Heart left ventricle (tissue), 13 donors: Measurements from ENCODE around the gene PTGER3.

Experiments used
- POLR2A ChIP-seq, 2 donors: fragments of 450-650 bp; IDR thresholded peaks; one replicate each; pipeline ENCODE4 v1.6.1; 2017; ENCODE audit warnings: antibody characterized with exemption in 2 of 2, mild to moderate bottlenecking in 2 of 2, moderate library complexity in 2 of 2
- TF ChIP-seq, protein P1 (sequence below), 12 donors: fragments of 200-600 bp; sonication (generic) in 4 of 12; IDR thresholded peaks; one replicate each; pipeline versions ENCODE4 v1.5.0 to v1.8.0; 2018 to 2022; ENCODE audit warnings: antibody characterized with exemption in 12 of 12, mild to moderate bottlenecking in 5 of 12
- donor health status: ischemic (EF 13 %, LVEDD 7.1; RV severe dilation, severe dysfunction).
- donor health status: DM: no; HTN: yes; CAD: no.
- donor health status: DM: no; HTN: no; CAD: no.
- donor health status: ischemic (EF 25% LVEDD 6.9; RV normal size, moderate dysfunction).
- donor health status: ischemic (EF 25% LVEDD 5.7; RV mildly dilated, moderate dysfunction).
- donor health status: ischemic (EF 35%, LVEDD 5.7; RV mildly dilated, moderate dysfunction).
- donor health status: nonischemic (EF 11% LVEDD 7.7; RV severe dilation, severe dysfunction).
- donor health status: DM: yes; HTN: yes; CAD: no.
- donor health status: PGD.
- donor health status: ischemic (EF 29% LVEDD 5.4; RV normal size, mild dysfunction).
- donor health status: nonischemic (EF 23%, LVEDD 6.1; RV moderate dilation, normal function).

DNA sequence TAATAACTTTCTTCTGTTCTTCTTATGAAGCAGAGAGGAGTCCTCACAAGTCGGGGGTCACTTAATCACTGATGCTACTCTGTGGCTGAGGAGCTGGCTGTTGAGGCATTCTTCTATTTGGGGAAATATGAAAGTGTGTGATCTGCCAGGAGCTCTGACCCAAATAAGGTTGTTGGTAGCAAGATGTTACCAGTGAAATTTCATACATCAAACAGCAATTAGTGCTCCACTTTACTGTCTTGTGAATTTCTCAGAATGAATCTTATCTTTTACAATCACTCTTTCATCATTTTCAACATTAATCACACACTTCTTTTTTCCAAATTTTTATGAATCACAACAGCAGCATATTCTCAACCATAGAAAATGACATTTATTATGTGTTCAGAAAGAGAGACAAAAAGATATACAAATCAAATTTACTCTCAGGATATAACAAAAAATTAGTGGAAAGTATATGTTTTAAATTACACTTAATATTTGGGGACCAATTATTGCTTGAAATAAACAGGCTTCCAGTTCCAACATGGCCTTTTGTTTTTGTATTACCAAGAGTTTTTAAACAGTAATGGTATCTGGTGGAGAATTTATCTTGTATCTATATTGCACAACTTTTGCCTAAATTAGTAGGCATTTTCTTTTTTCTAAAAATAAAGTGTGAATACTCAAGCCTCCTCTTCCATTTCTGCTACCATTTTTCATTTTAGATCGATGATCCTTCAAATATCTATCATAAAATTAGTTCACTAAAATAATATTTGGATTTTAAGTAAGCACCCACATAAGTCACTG lies 9.6 kb downstream of the PTGER3 start:
- TF ChIP-seq, protein P1, sequence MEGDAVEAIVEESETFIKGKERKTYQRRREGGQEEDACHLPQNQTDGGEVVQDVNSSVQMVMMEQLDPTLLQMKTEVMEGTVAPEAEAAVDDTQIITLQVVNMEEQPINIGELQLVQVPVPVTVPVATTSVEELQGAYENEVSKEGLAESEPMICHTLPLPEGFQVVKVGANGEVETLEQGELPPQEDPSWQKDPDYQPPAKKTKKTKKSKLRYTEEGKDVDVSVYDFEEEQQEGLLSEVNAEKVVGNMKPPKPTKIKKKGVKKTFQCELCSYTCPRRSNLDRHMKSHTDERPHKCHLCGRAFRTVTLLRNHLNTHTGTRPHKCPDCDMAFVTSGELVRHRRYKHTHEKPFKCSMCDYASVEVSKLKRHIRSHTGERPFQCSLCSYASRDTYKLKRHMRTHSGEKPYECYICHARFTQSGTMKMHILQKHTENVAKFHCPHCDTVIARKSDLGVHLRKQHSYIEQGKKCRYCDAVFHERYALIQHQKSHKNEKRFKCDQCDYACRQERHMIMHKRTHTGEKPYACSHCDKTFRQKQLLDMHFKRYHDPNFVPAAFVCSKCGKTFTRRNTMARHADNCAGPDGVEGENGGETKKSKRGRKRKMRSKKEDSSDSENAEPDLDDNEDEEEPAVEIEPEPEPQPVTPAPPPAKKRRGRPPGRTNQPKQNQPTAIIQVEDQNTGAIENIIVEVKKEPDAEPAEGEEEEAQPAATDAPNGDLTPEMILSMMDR (IDR thresholded peaks at IDR 0.05): no peak
- TF ChIP-seq POLR2A (IDR thresholded peaks at IDR 0.05): no peak
